ENCODE results near the gene SLC7A9. TPM values are rescaled to one million over a fixed set of nuclear protein-coding genes. Genes with fewer than 3 reads are reported as not detected.

SLC7A9 gene
- polyA plus RNA-seq, 4 donors: 0.98 to 14.5 (median 11.5) TPM

GRCh38 chr19:32830231-32831014 is 39.1 kb downstream of the SLC7A9 start:
- DNase-seq (ENCODE audit: low read depth in 4 of 4, low spot score in 3 of 4): no peak

GRCh38 chr19:32829345-32829896 is 40.1 kb downstream of the SLC7A9 start:
- no peak for DNase-seq (ENCODE audit: low read depth in 4 of 4, low spot score in 3 of 4)

DNA sequence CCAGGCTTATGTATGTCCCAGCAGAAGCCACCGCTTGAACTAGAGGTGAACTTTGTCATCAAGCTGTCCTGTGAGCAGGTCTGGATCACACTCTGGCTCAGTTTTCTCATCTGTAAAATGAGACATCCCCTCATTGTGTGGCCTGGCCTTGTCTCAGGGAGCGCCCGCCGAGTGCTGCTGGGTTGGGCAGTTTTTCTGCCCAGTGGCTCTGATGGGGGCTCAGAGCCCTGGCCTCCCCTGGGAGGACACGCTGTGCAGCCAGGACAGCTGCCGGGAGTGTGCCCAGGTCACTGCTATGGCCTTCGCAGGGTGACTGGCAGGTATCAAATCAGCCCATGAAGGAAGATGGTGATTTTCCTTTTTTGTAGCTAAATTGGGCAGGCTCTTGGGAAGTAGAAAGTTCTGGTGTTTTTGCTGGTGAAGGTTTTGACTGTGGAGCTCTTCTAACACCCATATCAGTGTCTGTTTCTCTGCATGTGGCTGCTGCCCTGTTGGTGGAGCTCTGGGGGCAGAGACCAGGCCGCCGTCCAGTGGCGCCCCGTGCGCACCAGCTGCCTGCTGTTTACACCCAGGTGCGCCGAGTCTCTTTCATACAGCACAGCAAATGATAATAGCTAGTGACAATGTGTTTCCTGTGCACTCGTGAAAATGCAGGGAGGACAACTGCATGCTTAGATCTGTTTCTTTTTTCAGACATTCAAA is 40.8 kb downstream of the SLC7A9 start:
- no peak for DNase-seq (ENCODE audit: low read depth in 4 of 4, low spot score in 3 of 4)

DNA sequence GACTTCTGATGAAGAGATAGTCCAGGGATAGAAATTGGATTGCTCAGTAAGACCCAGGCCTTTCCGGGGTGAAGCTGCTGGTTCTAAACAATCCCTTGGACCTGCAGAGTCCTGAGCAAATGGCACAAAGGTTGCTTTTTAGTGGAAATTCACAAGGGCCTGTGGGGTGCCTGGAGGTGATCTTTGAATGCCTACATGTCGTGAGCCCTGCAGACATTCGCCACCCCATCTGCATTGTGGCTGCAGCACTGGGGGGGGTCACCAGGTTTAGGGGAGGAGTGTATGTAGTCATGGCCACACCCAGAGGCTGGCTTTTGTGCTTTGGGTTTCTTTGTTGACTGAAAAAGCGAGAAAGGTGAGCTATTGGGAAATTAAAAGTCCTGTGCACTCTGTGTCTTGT is 41.4 kb downstream of the SLC7A9 start:
- DNase-seq (ENCODE audit: low read depth in 4 of 4, low spot score in 3 of 4): no peak

DNA sequence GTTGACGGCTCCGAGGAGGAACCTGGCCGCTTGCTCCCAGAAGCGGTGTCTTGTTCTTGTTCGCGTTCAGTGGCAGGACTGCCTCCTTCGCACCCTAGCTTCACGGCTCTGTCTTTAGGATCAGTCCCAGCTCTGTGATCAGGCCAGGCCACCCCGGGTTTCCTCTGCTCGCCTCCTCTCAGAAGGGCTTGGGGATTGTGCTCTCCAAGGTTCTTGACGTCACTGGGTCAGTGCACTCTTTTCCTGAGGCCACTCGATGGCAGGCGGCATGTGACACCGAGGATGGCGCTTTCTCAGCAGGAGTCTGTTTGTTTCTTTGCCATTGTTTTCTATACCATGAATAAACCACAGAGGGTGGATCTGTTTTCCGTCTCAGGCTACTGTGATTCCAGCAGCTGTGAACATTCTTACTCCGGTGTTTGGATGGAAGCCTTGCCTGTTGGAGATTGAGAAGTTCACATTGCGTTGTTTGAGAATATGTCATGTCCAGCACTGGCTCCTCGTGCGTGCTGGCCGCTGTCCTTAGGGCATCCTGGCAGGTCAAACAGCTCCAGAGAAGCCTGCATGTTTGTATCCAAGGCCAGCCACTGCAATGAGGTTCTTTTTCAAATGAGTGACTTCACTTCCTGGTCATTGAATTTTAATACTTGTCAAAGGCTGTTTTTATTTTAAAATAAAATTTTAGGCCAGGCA is 44.5 kb downstream of the SLC7A9 start:
- DNase-seq (ENCODE audit: low read depth in 4 of 4, low spot score in 3 of 4): peak in 1 of 4 donors; percentile 11

DNA sequence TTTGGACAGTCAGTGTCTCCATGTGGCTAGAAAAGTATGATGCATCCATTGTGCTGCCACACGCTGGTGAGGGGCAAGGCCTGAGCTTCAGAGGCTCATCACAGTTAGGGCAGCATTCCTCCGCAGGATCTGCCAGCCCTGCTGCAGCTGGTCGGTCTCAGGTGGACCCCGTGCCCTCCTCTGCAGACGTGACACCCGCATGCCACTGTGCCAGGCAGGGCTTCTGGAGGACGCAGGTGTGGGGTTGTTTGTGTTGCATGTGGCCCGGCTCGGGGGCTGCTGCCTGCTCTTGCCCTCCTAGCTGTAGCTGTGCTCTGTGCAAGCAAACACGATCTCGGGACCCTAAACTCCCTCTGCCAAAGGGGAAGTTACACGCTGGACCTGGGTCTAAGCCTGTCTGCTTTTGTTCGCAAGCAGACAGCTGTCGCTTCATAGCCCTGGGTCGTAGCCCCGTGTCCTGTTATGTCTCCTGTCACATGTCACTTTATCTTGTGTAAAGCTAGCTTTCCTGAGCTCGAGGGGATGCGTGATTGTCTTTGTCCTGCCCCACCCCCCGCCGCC is 45.3 kb downstream of the SLC7A9 start:
- DNase-seq (ENCODE audit: low read depth in 4 of 4, low spot score in 3 of 4): peak in 1 of 4 donors; percentile 7

GRCh38 chr19:32823747-32824102 is 45.8 kb downstream of the SLC7A9 start:
- DNase-seq (ENCODE audit: low read depth in 4 of 4, low spot score in 3 of 4): no peak

DNA sequence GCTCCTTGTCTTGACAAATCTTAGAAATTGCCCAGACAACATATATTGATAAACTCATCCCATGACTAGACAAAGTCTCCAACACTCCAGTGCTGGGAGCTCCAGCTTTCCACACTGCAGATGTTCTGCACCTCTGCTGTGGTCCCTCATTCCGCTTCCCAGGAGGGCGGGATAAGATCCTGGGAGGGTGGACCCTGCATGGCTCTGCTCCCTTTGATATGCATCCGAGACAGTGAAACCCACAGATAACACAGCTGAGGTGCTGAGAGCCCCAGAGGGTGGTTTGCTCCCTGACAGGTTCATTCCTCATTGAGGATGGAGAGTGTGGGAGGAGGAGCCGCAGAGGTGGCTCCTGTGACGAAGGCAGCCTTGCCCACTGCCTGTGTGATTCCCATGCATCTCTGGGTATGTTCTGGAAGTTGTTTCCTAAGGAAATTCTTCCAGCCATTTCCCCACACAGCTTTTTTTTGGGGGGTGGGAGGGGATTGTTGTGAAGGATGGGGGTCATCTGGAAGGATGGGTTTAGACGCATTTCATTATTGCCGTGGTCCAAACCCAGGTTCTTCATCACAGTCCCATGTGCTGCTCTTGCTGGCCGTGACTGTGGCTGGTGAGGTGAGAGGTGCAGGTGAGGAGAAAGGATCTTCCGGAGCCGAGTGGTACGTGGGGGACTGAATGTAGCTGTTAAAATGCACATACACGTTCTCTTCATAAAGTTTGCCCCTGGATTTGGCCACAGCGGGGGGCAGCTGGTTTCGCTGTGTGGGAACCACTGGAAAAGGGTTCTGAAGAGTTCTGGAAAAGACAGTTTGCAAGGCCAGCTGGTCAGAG is 46.4 kb downstream of the SLC7A9 start:
- DNase-seq (ENCODE audit: low read depth in 4 of 4, low spot score in 3 of 4): no peak

DNA sequence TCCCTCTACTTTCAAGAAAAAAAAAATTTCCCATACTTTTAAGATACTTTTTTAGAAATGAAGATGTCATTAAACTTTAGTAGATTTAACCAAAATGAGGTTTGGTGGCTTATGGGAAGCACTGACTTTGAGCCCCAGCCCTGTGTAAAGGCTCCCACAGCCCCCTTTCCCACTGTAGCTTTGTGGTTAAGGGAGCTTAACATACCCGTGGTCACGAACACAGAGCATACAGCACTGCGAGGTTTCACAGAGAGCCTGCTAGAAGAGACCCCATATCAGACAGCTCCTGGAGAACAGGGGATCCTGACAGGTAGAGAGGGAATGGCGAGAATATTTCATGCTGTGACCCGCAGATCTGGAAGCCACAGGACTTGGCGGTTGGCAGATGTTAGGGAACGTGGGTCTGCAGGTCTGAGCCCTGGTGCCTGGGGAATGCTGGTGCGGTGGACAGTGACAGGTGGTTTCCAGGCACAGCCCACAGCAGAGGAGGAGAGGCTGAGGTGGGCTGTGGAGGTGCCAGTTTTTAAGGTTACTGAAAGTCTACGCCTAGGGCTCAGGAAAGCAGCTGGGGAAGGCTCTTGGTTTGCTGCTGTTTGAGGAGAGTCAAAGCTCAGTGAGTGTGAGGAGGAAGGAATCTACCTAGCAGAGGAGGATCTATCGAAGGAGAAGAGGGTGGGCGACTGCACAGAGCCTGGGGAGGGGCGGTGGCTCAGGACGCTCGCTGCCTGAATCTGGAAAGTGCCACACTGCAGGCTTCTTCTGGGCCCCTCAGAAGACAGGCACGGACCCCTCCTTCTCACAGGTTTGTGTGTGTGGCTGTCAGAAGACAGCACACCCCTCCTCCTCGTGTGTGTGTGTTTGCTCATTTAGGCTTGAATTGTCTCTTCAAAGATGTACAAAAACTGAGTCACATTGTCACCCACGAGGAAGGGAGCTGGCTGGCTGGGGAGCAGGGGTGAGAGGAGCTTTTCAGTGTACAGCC is 49.9 kb downstream of the SLC7A9 start:
- no peak for DNase-seq (ENCODE audit: low read depth in 4 of 4, low spot score in 3 of 4)

GRCh38 chr19:32818536-32818935 is 51.0 kb downstream of the SLC7A9 start:
- DNase-seq (ENCODE audit: low read depth in 4 of 4, low spot score in 3 of 4): no peak

DNA sequence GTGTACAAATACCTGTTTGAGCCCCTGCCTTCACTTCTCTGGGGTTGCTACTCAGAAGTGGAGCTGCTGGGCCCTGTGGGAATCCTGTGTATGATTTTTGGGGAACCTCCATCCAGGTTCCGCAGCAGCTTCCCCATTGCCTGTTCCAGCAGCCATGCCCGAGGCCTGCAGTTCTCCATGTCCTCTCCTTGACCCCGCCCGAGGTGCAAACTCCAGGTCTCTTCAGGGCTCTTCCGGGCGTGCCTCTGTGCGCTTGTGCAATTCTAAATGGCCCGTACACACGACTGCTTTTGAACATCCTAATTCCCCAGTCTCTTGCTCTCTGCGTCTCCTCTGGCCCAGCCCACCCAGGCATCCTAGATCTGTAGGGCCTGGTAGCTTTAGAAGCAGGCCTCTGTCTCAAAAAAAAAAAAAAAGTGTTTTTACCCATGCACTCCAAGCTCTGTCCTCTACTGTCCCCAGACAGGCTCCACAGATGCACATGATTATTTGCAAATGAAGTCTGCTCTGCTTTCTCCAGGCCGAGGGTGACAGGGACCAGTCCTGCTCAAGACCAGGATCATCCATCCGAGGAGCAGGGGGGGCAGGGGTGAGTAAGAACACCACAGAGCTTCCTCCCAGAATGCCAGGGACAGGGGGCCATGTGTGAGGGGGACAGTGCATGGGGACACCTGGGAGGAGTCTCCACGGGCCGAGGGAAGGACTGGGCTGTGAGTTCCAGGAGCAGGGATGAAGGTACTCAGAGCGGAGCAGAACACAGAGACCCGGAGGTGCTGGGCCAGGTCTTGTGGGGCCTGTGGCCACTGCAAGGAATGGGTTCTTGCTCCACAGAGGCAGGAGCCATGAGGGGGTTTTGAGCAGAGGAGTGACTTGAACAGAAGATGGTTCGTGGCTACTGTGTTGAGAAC is 51.7 kb downstream of the SLC7A9 start:
- no peak for DNase-seq (ENCODE audit: low read depth in 4 of 4, low spot score in 3 of 4)

DNA sequence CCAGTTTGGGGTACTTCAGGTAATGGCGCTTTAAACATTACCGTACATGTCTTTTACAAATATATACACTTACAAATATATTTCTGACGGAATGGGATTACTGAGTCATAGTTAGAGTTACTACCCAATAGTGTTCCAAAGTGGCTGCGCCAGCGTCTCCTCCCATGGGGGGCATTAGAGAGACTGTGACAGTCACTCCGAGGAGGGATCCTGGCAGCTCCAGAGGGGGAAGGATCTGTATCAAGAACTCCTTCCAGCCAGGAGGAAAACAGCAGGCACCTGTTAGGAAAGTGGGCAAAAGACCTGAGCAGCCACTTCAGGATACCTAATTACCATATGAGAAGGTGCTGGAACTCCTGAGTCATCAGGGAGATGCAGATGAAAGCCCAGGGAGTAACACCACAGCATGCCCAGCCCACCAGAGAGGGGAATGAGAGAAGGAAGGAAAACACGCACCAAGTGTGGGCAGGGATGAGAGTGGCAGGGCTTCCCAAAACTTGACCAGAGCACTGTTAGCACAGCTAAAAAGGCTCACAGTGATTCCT is 52.9 kb downstream of the SLC7A9 start:
- no peak for DNase-seq (ENCODE audit: low read depth in 4 of 4, low spot score in 3 of 4)

GRCh38 chr19:32814624-32815023 is 54.9 kb downstream of the SLC7A9 start:
- no peak for DNase-seq (ENCODE audit: low read depth in 4 of 4, low spot score in 3 of 4)

DNA sequence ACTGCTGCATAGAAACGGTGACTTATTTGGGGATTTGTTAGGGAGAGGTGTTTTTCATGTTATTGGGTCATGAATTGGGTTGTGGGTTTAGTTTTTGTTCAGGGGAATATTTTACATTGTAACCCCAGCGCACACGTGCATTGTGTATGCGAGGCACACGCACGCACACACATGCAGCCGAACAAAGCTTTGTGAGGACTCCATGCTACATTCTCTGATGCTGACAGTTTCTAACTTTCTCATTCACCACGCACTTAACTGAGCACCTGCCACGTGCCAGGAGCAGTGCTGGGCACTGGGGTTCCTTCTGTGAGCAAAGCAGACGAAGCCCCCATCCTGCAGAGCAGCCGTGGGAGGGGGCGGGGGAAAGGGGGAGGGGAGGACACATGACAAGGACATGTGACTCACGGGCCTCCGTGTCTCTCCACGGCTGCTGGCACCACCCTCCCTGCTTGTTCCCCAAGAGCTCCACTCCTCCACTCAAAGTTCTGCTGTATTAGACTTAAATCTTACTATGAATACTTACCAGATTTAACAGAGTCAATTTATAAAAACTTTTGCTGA is 55.6 kb downstream of the SLC7A9 start:
- no peak for DNase-seq (ENCODE audit: low read depth in 4 of 4, low spot score in 3 of 4)

GRCh38 chr19:32812571-32812970 is 57.0 kb downstream of the SLC7A9 start:
- no peak for DNase-seq (ENCODE audit: low read depth in 4 of 4, low spot score in 3 of 4)

DNA sequence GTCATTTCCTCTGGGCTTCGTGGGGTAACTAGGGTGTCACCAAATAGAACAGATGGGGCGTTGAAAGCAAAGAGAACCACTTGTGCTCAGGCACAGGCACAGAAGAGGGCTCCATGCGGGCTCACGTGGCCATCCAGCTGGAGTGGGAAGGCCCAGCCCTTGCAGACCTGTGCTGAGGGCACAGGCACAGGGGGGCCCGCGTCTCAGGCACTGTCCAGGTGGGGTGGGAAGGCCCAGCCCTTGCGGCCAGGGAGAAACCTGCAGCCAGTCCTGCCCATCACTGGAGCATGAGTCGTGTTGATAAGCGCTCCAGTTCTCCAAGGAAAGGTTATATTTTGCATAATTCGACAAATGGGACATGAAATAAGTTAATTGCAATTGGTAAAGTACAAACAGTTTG is 57.5 kb downstream of the SLC7A9 start:
- no peak for DNase-seq (ENCODE audit: low read depth in 4 of 4, low spot score in 3 of 4)

DNA sequence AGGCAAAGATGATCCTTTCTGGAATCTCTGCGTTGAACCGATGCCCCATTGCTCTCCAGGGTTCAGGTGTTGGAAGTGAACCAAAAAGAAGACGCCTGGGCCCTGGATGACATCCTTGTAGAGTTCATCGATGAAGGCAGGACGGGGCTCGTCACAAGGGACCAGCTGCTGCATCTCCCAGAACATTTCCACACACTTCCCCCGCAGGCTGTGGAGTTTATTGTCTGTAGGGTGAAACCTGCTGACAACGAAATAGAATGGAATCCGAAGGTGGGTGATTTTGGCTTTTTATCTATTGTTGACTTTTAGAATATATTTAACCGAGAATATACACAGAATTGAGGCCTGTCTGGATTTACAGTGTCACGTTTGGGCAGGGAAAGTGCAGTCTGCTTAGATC is 58.4 kb downstream of the SLC7A9 start:
- no peak for DNase-seq (ENCODE audit: low read depth in 4 of 4, low spot score in 3 of 4)
